ENCODE measurements around the gene NPIPB8.
"Not testable (repeated sequence)": the region's sequence is repeated elsewhere in the genome, so short reads cannot be mapped to it uniquely, and the experiment has no call there.

The NPIPB8 gene

DNA sequence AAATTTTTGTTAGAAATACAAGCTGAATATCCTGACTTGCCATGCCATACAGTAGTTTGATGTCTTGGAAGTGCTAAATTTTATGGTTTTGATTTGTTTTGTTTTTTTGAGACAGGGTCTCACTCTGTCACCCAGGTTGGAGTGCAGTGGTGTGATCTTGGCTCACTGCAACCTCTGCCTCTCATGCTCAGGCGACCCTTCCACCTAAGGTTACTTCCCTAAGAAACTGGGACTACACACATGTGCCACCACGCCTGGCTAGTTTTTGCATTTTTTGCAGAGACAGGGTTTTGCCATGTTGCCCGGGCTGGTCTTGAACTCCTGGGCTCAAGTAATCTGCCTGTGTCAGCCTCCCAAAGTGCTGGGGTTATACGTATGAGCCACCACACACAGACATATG is 53.9 kb downstream of the NPIPB8 start:
- CTCF ChIA-PET; POLR2A ChIA-PET; DNase-seq (ENCODE audit: extremely low spot score): not testable (repeated sequence)

DNA sequence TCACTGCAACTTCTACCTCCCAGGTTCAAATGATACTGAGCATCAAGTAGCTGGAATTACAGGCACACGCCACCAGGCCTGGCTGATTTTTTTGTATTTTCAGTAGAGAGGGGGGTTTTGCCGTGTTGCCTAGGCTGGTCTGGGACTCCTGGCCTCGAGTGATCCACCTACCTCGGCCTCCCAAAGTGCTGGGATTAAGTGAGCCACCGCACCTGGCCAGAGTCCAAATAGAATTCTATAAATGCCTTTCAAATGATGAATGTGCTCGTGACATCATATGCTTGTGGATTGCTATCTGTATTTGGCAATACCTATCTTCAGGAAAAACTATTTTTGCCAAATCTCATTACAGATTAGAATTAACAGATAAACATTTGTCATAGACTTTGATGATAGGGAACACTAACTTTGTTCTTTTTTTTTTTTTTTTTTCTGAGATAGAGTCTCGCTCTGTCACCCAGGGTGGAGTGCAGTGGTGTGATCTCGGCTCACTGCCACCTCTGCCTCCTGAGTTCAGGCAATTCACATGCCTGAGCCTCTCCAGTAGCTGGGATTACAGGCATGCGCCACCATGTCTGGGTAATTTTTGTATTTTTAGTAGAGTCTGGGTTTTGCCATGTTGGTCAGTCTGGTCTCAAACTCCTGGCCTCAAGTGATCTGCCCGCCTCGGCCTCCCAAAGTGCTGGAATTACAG is 55.5 kb downstream of the NPIPB8 start:
- POLR2A ChIA-PET; DNase-seq (ENCODE audit: extremely low spot score); CTCF ChIA-PET: not testable (repeated sequence)

- POLR2A ChIA-PET; DNase-seq (ENCODE audit: extremely low spot score); CTCF ChIA-PET: not testable (repeated sequence)
These were observed 61.9 kb downstream of the NPIPB8 start for GRCh38 chr16:28699792-28700191.

DNA sequence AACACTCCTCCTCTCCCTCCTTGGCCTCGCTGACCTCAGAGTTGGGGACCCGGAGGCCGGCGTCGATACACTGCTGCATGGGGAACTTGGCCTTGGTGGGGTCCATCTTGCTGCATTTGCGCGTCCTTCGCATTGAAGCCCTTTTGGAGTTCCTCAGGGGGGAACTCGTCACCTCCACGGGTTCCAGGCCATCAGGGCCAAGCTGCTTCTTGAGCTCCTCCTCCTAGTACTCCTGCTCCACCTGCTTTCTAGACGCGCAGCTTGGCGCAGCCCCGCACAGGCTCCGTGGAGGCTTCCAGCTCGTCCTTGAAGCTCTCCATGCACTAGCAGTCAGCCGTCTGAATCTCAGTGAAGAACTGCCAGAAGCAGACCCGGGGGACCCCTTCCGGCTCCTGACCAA is 62.5 kb downstream of the NPIPB8 start:
- CTCF ChIA-PET; POLR2A ChIA-PET; DNase-seq (ENCODE audit: extremely low spot score): not testable (repeated sequence)

- CTCF ChIA-PET; DNase-seq (ENCODE audit: extremely low spot score); POLR2A ChIA-PET: not testable (repeated sequence)
These were observed 63.5 kb downstream of the NPIPB8 start for GRCh38 chr16:28701384-28701783.

DNA sequence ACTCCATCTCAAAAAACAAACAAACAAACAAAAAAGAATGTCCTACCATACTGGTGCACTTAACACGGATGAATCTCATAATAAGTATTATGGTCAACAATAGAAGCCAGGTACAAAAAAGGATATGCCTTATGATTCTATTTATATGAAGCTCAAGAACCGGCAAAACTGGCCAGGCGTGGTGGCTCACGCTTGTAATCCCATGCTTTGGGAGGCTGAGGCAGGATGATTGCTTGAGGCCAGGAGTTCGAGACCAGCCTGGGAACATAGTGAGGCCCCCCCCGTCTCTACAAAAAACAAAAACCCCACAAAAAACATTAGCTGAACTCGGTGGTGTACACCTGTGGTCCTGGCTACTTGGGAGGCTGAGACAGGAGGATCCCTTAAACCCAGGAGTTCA is 66.4 kb downstream of the NPIPB8 start:
- DNase-seq (ENCODE audit: extremely low spot score); CTCF ChIA-PET; POLR2A ChIA-PET: not testable (repeated sequence)
